DOHH2 (cell line): ENCODE measurements around the gene VPS33A.

Source experiments
- H3F3A ChIP-seq: fragments of 200-600 bp; sonication (generic), shearing (Covaris generic); 2 replicates; pipeline ENCODE4 v1.6.0; 2016; ENCODE audit warnings: antibody characterized with exemption, mild to moderate bottlenecking; ENCODE audit not compliant: control insufficient read depth, insufficient read depth
- H3K27ac ChIP-seq: fragments of 200-600 bp; sonication (generic); 2 replicates; pipeline ENCODE4 v1.5.1; 2014; ENCODE audit warnings: low read depth, mild to moderate bottlenecking, low read length, moderate library complexity
- H3K27me3 ChIP-seq: fragments of 200-600 bp; sonication (generic); 2 replicates; pipeline ENCODE4 v1.6.1; 2014; ENCODE audit warnings: mild to moderate bottlenecking, low read length, mixed read lengths; ENCODE audit not compliant: control insufficient read depth
- H3K36me3 ChIP-seq: fragments of 200-600 bp; sonication (generic); 2 replicates; pipeline ENCODE4 v1.6.1; 2014; ENCODE audit warnings: mild to moderate bottlenecking, low read length, moderate library complexity, mixed read lengths; ENCODE audit not compliant: control insufficient read depth
- H3K4me1 ChIP-seq: fragments of 200-600 bp; sonication (generic); 2 replicates; pipeline ENCODE4 v1.6.1; 2014; ENCODE audit warnings: mild to moderate bottlenecking, low read length, mixed read lengths; ENCODE audit not compliant: control insufficient read depth
- H3K4me2 ChIP-seq: fragments of 200-600 bp; sonication (generic); 2 replicates; pipeline ENCODE4 v1.6.0; 2014; ENCODE audit warnings: mild to moderate bottlenecking, low read length, moderate library complexity
- H3K4me3 ChIP-seq: fragments of 200-600 bp; sonication (generic); 2 replicates; pipeline ENCODE4 v1.5.1; 2014; ENCODE audit warnings: mild to moderate bottlenecking, low read length, mixed read lengths
- H3K79me2 ChIP-seq: fragments of 200-600 bp; sonication (generic); 2 replicates; pipeline ENCODE4 v1.6.1; 2014; ENCODE audit warnings: mild to moderate bottlenecking, low read length, mixed read lengths; ENCODE audit not compliant: control insufficient read depth
- H3K9me2 ChIP-seq: fragments of 200-600 bp; sonication (generic); replicated peaks from 2 replicates; pipeline ENCODE4 v1.6.1; 2014; ENCODE audit warnings: mild to moderate bottlenecking, low read length, mixed read lengths; ENCODE audit not compliant: control insufficient read depth
- H3K9me3 ChIP-seq: fragments of 200-600 bp; sonication (generic); 2 replicates; pipeline ENCODE4 v1.6.1; 2014; ENCODE audit warnings: antibody characterized with exemption, low read length, mixed read lengths; ENCODE audit not compliant: control insufficient read depth, insufficient read depth
- H4K20me1 ChIP-seq: fragments of 200-600 bp; sonication (generic); 2 replicates; pipeline ENCODE4 v1.6.0; 2014; ENCODE audit warnings: low read depth, mild to moderate bottlenecking, antibody characterized with exemption, low read length, moderate library complexity; ENCODE audit not compliant: control insufficient read depth, insufficient read depth
- EZH2phosphoT487 ChIP-seq: fragments of 200-600 bp; sonication (generic); IDR thresholded peaks from 2 replicates; pipeline ENCODE4 v1.6.1; 2017; ENCODE audit warnings: borderline replicate concordance, mild to moderate bottlenecking, antibody characterized with exemption, low read length, moderate library complexity, mixed read lengths
- TF ChIP-seq, protein P1 (sequence below): fragments of 200-600 bp; sonication (generic); IDR thresholded peaks from one replicate; pipeline ENCODE4 v1.5.1; 2014; ENCODE audit warnings: antibody characterized with exemption, mild to moderate bottlenecking, low read depth, low read length; ENCODE audit not compliant: poor library complexity, severe bottlenecking

VPS33A gene

DNA sequence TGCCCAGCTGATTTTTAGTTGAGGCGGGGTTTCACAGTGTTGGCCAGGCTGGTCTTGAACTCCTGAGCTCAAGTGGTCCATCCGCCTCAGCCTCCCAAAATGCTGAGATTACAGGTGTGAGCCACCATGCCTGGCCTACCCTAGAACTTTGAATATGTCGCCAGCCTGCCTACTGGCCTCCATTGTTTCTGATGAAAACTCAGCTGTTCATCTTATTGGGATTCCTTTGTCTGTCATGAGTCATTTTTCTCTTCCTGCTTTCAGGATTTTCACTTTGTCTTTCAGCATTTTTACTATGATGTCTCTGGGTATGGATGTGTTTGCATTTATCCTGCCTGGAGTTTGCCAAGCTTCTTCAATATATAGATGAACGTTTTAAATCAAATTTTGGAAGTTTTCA, 70.9 kb downstream of the VPS33A start:
- no peak overlapping the region for H3K4me2 ChIP-seq
- H3K4me1 ChIP-seq, result peaks cover 12% of the 10 kb centered on the region
- peaks cover 5% of the 10 kb centered on the region for H3K27me3 ChIP-seq
- H3F3A ChIP-seq, result no peaks in the 10 kb centered on the region; the same call in 1 of the 2 replicates
- no peaks in the 10 kb centered on the region for H3K9me2 ChIP-seq
- no peak for TF ChIP-seq EZH2phosphoT487
- TF ChIP-seq, protein P1, sequence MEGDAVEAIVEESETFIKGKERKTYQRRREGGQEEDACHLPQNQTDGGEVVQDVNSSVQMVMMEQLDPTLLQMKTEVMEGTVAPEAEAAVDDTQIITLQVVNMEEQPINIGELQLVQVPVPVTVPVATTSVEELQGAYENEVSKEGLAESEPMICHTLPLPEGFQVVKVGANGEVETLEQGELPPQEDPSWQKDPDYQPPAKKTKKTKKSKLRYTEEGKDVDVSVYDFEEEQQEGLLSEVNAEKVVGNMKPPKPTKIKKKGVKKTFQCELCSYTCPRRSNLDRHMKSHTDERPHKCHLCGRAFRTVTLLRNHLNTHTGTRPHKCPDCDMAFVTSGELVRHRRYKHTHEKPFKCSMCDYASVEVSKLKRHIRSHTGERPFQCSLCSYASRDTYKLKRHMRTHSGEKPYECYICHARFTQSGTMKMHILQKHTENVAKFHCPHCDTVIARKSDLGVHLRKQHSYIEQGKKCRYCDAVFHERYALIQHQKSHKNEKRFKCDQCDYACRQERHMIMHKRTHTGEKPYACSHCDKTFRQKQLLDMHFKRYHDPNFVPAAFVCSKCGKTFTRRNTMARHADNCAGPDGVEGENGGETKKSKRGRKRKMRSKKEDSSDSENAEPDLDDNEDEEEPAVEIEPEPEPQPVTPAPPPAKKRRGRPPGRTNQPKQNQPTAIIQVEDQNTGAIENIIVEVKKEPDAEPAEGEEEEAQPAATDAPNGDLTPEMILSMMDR, result no peak
- no peaks in the 10 kb centered on the region for H4K20me1 ChIP-seq
- H3K4me3 ChIP-seq, result no peak overlapping the region
- no peak overlapping the region for H3K27ac ChIP-seq
- no peaks in the 10 kb centered on the region for H3K79me2 ChIP-seq
- H3K36me3 ChIP-seq, result no peaks in the 10 kb centered on the region
- no peaks in the 10 kb centered on the region for H3K9me3 ChIP-seq

DNA sequence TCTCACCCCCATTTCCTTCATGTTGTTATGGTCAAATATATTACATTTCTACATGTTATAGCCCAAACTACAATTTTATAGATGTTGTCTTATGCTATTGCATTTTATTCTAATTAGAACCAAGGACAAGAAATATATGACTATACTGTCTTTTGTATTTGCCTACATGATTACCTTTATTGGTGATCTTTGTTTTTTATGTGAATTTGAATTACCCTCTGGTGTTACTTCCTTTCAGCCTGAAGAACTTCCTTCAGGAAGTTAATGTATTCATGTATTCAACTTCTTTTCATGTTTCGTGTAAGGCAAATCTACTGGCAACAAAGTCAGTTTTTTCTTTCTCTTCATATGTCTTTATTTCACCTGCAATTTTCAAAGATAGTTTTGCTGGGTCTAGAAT, 71.5 kb downstream of the VPS33A start:
- Histone ChIP-seq H3F3A (no peaks in the 10 kb centered on the region; the same call in 1 of the 2 replicates), H3K9me3 (no peaks in the 10 kb centered on the region), H3K9me2 (no peaks in the 10 kb centered on the region), H3K27ac (no peak overlapping the region), H4K20me1 (no peaks in the 10 kb centered on the region), H3K36me3 (no peaks in the 10 kb centered on the region), H3K4me3 (no peak overlapping the region), H3K79me2 (no peaks in the 10 kb centered on the region), H3K4me2 (no peak overlapping the region), H3K27me3 (peaks cover 3% of the 10 kb centered on the region), H3K4me1 (peaks cover 12% of the 10 kb centered on the region)
- TF ChIP-seq EZH2phosphoT487, result no peak
- TF ChIP-seq, protein P1, result no peak

DNA sequence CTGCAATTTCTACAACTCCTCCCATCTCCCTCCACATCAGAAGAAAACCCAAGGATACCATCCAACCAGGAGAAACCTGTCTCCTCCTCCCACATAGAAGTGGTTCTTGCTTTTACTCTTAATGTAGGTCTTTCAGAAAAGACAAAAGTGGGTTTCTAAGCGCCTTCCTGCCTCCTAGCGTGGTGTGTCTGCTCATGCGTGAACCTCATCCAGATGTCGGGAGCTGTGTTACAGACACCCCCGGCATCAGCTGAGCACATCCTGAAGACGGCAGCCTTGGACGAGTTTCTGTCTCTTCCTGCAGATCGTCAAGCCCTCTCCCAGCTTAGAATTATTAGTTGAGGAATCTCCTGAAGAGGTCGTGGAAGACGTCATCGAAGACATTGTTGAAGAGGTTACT, 73.9 kb downstream of the VPS33A start:
- Histone ChIP-seq H3K4me3 (no peak overlapping the region), H4K20me1 (no peaks in the 10 kb centered on the region), H3K4me1 (peaks cover 9% of the 10 kb centered on the region), H3K79me2 (no peaks in the 10 kb centered on the region), H3K4me2 (no peak overlapping the region), H3K27me3 (no peaks in the 10 kb centered on the region), H3F3A (no peaks in the 10 kb centered on the region; the same call in 1 of the 2 replicates), H3K36me3 (no peaks in the 10 kb centered on the region), H3K9me3 (no peaks in the 10 kb centered on the region), H3K27ac (no peak overlapping the region), H3K9me2 (no peaks in the 10 kb centered on the region)
- TF ChIP-seq EZH2phosphoT487, result no peak
- TF ChIP-seq, protein P1, result no peak
